ENCODE results near the gene EFEMP2. TPM values are rescaled to one million over a fixed set of nuclear protein-coding genes. Genes with fewer than 3 reads are reported as not detected.

EFEMP2 gene
- total RNA-seq, 1 experiment from 2014 or later = 26.2 TPM

GRCh38 chr11:65903715-65904114 is 31.1 kb upstream of the EFEMP2 start:
- no peak overlapping the region for H3K27ac Mint-ChIP-seq
- H4K20me1 ChIP-seq (ENCODE audit: control insufficient read depth, insufficient read depth, insufficient read length) = no peaks in the 10 kb centered on the region
- H2AK5ac ChIP-seq (ENCODE audit: insufficient read length, low read length) = no peak overlapping the region
- no peak overlapping the region for H3K14ac ChIP-seq (ENCODE audit: insufficient read depth, low read length)
- no peak for TF ChIP-seq CTCF (conservative IDR thresholded peaks at IDR 0.05)
- no peaks in the 10 kb centered on the region for H3K79me1 ChIP-seq (ENCODE audit: insufficient read depth, low read depth, low read length, poor library complexity, severe bottlenecking)
- H4K8ac ChIP-seq (replicated peaks; ENCODE audit: insufficient read length, low read depth, low read length) = no peak overlapping the region
- no peak overlapping the region for H2BK120ac ChIP-seq (ENCODE audit: low read depth, low read length, poor library complexity, severe bottlenecking)
- no peak overlapping the region for H3K4ac ChIP-seq (ENCODE audit: low read depth, low read length)
- H3K4me2 ChIP-seq (ENCODE audit: insufficient read depth, insufficient read length, low read length) = no peak overlapping the region
- H2BK5ac ChIP-seq (ENCODE audit: insufficient read length, low read length) = no peak overlapping the region
- DNase-seq = no peak
- no peaks in the 10 kb centered on the region; a peak in 1 of 5 replicates for H3K9me3 Mint-ChIP-seq
- H3K9ac ChIP-seq (ENCODE audit: extremely low read depth, insufficient read length, low read length) = no peak overlapping the region
- no peaks in the 10 kb centered on the region for H3K4me1 ChIP-seq (ENCODE audit: insufficient read depth, low read length)
- no peak overlapping the region for H4K5ac ChIP-seq (ENCODE audit: insufficient read length, low read depth, low read length)
- H4K91ac ChIP-seq (ENCODE audit: insufficient read length, low read depth, low read length) = no peak overlapping the region
- H3K56ac ChIP-seq (ENCODE audit: insufficient read length, low read depth, low read length) = no peak overlapping the region
- no peak overlapping the region for H3K4me3 Mint-ChIP-seq
- WGBS (ENCODE audit: extremely low coverage, insufficient read length, low lambda C conversion rate) = no CpG with 5 or more reads among the region's 8 CpGs
- H3K23me2 ChIP-seq (ENCODE audit: insufficient read length, low read depth, low read length, poor library complexity, severe bottlenecking) = peaks cover 9% of the 10 kb centered on the region
- no peak overlapping the region for H2BK15ac ChIP-seq (ENCODE audit: low read depth, low read length)
- no peak overlapping the region for H3K18ac ChIP-seq (ENCODE audit: insufficient read length, low read depth, low read length)
- no peak overlapping the region for H3K23ac ChIP-seq (ENCODE audit: insufficient read length, low read depth, low read length)
- H2BK12ac ChIP-seq (ENCODE audit: insufficient read length, low read depth, low read length) = no peak overlapping the region
- H2AFZ ChIP-seq (ENCODE audit: low read length) = no peak overlapping the region
- H3T11ph ChIP-seq (ENCODE audit: low read length) = no peak overlapping the region
- H3K4me1 Mint-ChIP-seq = peaks cover 13 to 17% of the 10 kb centered on the region in 2 experiments
- H2BK20ac ChIP-seq (ENCODE audit: low read depth, low read length, poor library complexity, severe bottlenecking) = no peak overlapping the region
- H3K36me3 Mint-ChIP-seq (ENCODE audit: insufficient read depth in 1 of 3, low read depth in 3 of 3) = no peaks in the 10 kb centered on the region
- peaks cover 87% of the 10 kb centered on the region for H3K27me3 Mint-ChIP-seq (ENCODE audit: low read depth)
- H3K27ac ChIP-seq (ENCODE audit: insufficient read length, low read depth, low read length) = no peak overlapping the region
- no peaks in the 10 kb centered on the region for H3K79me2 ChIP-seq (ENCODE audit: insufficient read depth, low read length)
- H3K27me3 ChIP-seq (ENCODE audit: insufficient read depth, low read length) = peaks cover 15% of the 10 kb centered on the region; the same call in 1 of the 2 replicates
- no peaks in the 10 kb centered on the region for H3K9me3 ChIP-seq (ENCODE audit: control insufficient read depth, low read depth, low read length)

Data from H9 (cell line).